Neural progenitor cell (in vitro differentiated cells): ENCODE measurements around the gene NT5DC1.

Experiments
- CTCF ChIP-seq: fragments of 200-600 bp; sonication (generic); IDR thresholded peaks from 2 replicates; pipeline ENCODE4 v1.5.1; 2017; ENCODE audit warnings: antibody characterized with exemption, mild to moderate bottlenecking
- EZH2 ChIP-seq: fragments of 200-600 bp; sonication (generic); IDR thresholded peaks from 2 replicates; pipeline ENCODE4 v1.6.1; 2017; ENCODE audit warnings: antibody characterized with exemption, mild to moderate bottlenecking, moderate library complexity

- TF ChIP-seq CTCF: no peak
- TF ChIP-seq EZH2: no peak
Measured at GRCh38 chr6:116283191-116283590, 182.5 kb downstream of the NT5DC1 start.
